Measurements from ENCODE around the gene HRH4. TPM values are rescaled to one million over a fixed set of nuclear protein-coding genes. Genes with fewer than 3 reads are reported as not detected.

The HRH4 gene
- total RNA-seq, 1 donor from 2014 or later: not detected

DNA sequence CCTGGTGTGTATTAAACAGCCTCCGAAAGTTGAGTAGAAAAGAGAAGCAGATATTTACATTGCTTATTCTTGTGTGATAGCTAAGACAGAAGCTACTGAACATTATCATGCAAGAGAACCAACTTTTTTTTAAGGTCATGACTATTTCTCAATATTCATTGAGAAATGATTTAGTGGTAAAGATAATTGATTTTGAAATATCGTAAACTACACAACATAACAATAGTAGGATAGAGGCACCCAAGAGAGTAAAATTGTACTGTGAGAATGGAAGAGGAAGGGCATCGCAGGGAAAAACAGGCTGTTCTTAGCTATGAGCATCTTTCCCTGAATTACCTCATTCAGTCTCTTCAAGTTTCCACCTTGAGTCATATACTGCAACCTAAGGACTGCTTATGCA, 25.2 kb downstream of the HRH4 start:
- Mint-ChIP-seq H3K4me1 (ENCODE audit: low read depth) (peaks cover 2% of the 10 kb centered on the region), H3K9me3 (ENCODE audit: low read depth) (no peaks in the 10 kb centered on the region), H3K36me3 (ENCODE audit: insufficient read depth) (no peaks in the 10 kb centered on the region), H3K27me3 (no peaks in the 10 kb centered on the region), H3K27ac (no peak overlapping the region), H3K4me3 (ENCODE audit: low read depth) (no peak overlapping the region)
- DNase-seq (ENCODE audit: low spot score, unreplicated experiment): no peak
- TF ChIP-seq, protein P1, sequence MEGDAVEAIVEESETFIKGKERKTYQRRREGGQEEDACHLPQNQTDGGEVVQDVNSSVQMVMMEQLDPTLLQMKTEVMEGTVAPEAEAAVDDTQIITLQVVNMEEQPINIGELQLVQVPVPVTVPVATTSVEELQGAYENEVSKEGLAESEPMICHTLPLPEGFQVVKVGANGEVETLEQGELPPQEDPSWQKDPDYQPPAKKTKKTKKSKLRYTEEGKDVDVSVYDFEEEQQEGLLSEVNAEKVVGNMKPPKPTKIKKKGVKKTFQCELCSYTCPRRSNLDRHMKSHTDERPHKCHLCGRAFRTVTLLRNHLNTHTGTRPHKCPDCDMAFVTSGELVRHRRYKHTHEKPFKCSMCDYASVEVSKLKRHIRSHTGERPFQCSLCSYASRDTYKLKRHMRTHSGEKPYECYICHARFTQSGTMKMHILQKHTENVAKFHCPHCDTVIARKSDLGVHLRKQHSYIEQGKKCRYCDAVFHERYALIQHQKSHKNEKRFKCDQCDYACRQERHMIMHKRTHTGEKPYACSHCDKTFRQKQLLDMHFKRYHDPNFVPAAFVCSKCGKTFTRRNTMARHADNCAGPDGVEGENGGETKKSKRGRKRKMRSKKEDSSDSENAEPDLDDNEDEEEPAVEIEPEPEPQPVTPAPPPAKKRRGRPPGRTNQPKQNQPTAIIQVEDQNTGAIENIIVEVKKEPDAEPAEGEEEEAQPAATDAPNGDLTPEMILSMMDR (IDR thresholded peaks at IDR 0.05; ENCODE audit: unreplicated experiment): no peak

DNA sequence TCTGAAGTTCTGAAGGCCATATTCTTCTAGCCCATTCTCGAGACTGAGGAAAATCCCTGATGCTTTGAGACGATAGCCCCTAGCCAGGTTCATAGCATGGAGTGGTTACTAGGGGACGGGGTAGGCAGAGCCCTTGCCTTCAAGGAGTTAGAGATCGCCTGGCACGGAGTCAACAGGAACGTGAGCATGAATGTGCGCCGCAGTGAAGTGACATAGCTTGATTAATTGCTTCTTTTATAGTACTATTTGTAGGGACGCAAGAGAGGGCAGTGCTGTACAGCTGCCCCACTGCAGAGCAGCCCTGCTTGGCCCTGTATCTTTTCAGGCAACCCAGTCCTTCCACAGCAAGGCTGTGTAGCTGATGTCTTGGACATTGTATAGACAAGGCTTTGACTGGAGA, 26.2 kb downstream of the HRH4 start:
- no peaks in the 10 kb centered on the region for H3K27me3 Mint-ChIP-seq
- H3K36me3 Mint-ChIP-seq (ENCODE audit: insufficient read depth): no peaks in the 10 kb centered on the region
- peaks cover 2% of the 10 kb centered on the region for H3K4me1 Mint-ChIP-seq (ENCODE audit: low read depth)
- H3K27ac Mint-ChIP-seq: no peak overlapping the region
- no peak for DNase-seq (ENCODE audit: low spot score, unreplicated experiment)
- no peaks in the 10 kb centered on the region for H3K9me3 Mint-ChIP-seq (ENCODE audit: low read depth)
- TF ChIP-seq, protein P1 (IDR thresholded peaks at IDR 0.05; ENCODE audit: unreplicated experiment): no peak
- H3K4me3 Mint-ChIP-seq (ENCODE audit: low read depth): no peak overlapping the region

DNA sequence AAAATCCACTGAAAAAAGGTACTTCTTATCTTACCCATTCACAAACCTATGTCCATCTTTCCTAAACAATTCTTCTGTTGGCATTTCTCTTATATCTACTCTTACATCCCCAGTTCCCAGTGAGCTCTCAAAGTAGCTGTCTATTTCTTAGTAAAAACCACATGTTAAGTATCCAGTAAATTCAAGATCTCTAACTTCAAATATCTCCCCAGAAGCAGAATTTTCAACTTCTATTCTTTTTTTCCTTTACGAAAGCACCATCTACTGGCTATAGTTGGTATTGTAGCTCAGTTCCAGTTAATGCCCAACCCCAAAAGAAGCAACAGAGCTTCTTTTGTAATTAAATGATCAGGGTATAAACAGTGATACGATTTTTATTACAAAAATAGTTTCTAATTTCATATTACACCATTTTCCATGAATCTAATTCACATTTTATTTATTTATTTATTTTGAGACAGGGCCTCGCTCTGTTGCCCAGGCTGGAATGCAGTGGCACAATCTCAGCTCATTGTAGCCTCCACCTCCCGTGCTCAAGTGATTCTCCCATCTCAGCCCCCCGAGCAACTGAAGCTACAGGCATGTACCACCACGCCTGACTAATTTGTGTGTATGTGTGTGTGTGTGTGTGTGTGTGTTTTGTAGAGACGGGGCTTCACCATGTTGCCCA, 28.5 kb downstream of the HRH4 start:
- Mint-ChIP-seq H3K9me3 (ENCODE audit: low read depth) (no peaks in the 10 kb centered on the region), H3K27me3 (no peaks in the 10 kb centered on the region), H3K4me1 (ENCODE audit: low read depth) (peaks cover 2% of the 10 kb centered on the region), H3K36me3 (ENCODE audit: insufficient read depth) (no peaks in the 10 kb centered on the region), H3K27ac (no peak overlapping the region), H3K4me3 (ENCODE audit: low read depth) (no peak overlapping the region)
- DNase-seq (ENCODE audit: low spot score, unreplicated experiment): no peak
- TF ChIP-seq, protein P1 (IDR thresholded peaks at IDR 0.05; ENCODE audit: unreplicated experiment): peak; percentile 78

DNA sequence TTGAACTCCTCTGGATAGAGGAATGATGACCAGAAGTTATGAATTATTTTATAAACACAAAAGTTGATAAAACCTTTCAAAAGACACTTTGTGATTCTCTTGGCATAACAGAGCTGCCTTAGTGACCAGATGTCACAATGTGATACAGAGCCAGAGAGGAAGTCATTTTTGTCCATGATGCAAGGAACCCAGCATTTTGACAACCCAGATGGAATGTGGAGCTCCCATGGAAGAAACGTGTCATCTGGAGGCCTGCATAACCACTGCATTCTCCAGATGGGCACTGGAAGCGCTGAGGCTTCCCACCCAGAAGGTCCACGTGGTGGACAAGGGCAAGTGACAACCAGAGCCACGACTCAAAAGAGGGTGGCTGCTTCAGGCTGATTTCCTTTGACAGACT, 30.1 kb downstream of the HRH4 start:
- H3K27me3 Mint-ChIP-seq: no peaks in the 10 kb centered on the region
- DNase-seq (ENCODE audit: low spot score, unreplicated experiment): no peak
- TF ChIP-seq, protein P1 (IDR thresholded peaks at IDR 0.05; ENCODE audit: unreplicated experiment): no peak
- H3K4me3 Mint-ChIP-seq (ENCODE audit: low read depth): no peak overlapping the region
- H3K36me3 Mint-ChIP-seq (ENCODE audit: insufficient read depth): no peaks in the 10 kb centered on the region
- H3K27ac Mint-ChIP-seq: no peak overlapping the region
- H3K9me3 Mint-ChIP-seq (ENCODE audit: low read depth): no peaks in the 10 kb centered on the region
- peaks cover 2% of the 10 kb centered on the region for H3K4me1 Mint-ChIP-seq (ENCODE audit: low read depth)

DNA sequence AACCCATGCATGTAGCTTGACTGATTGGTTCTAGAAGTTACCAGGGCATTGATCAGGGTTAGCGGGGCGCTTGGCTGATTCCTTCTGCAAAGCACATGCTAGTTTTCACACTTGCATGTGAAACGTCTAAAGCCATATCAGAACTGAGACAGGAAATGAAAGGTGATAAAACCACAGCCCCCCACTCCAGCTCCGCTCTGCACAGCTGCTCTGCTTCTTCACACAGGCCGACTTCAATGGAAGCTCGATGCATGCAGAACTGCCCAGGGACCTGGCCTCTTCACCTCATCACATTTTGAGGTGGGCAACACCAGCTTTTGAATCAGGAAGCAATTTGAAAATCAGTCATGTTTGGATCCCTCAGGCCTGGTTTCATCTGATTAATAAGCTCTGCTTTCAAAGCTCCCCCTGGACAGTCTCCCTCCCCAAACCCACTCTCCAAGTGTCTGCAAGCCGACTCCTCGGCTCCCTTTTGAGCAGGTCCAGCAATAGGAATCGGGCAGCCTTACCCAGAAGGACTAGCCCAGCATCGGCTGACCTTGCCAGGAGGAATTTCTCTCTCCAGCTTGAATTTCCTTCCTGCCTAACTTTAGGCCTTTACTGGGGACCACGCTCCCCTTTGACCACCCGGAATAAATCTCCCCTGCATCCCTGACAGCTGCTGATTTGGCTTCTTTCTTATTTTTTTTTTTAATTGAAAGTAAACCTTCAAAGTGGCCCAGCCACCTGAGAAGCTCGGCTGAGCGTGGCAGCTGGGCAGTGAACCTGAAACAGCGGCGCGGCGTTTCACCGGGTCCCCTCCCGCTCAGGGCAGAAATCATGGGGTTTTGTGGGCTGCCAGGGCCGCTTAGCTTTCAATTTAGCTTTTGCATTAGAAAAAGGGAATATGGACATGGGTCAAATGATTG, 31.7 kb downstream of the HRH4 start:
- H3K27me3 Mint-ChIP-seq: no peaks in the 10 kb centered on the region
- no peak overlapping the region for H3K27ac Mint-ChIP-seq
- H3K36me3 Mint-ChIP-seq (ENCODE audit: insufficient read depth): no peaks in the 10 kb centered on the region
- no peak for DNase-seq (ENCODE audit: low spot score, unreplicated experiment)
- H3K9me3 Mint-ChIP-seq (ENCODE audit: low read depth): no peaks in the 10 kb centered on the region
- TF ChIP-seq, protein P1 (IDR thresholded peaks at IDR 0.05; ENCODE audit: unreplicated experiment): no peak
- H3K4me1 Mint-ChIP-seq (ENCODE audit: low read depth): peaks cover 5% of the 10 kb centered on the region
- no peak overlapping the region for H3K4me3 Mint-ChIP-seq (ENCODE audit: low read depth)

Measured in progenitor cell of endocrine pancreas (in vitro differentiated cells).